SK-N-SH treated with all-trans-retinoic acid at 6 μM for 48 hours (cell line): Measurements from ENCODE around the gene TCF23.

ENCODE experiments used
- CREB5 ChIP-seq: fragments of 250-450 bp; sonication (Bioruptor Pico); IDR thresholded peaks from 2 replicates; pipeline ENCODE4 v1.5.1; 2020; ENCODE audit warnings: low read depth, mild to moderate bottlenecking, moderate library complexity
- ESRRG ChIP-seq: fragments of 250-450 bp; sonication (Bioruptor Pico); IDR thresholded peaks from 2 replicates; pipeline ENCODE4 v1.6.1; 2021; ENCODE audit warnings: mild to moderate bottlenecking
- ISL1 ChIP-seq: fragments of 250-450 bp; sonication (Bioruptor Pico); IDR thresholded peaks from 2 replicates; pipeline ENCODE4 v2.1.2; 2022; ENCODE audit warnings: mild to moderate bottlenecking, moderate library complexity

- TF ChIP-seq CREB5 (CRISPR knock-in tag) (no peak), ISL1 (CRISPR knock-in tag) (no peak), ESRRG (no peak)
These were observed 33.3 kb upstream of the TCF23 start for GRCh38 chr2:27115519-27115918.
